ENCODE results near the gene ZNF414. TPM values are rescaled to one million over a fixed set of nuclear protein-coding genes. Genes with fewer than 3 reads are reported as not detected.
A peak's percentile ranks its signal among the peaks of the same experiment; 100 is the strongest.

Gene ZNF414
- total RNA-seq, 2 experiments from 2014 or later = 36.3 to 38.0 TPM

DNA sequence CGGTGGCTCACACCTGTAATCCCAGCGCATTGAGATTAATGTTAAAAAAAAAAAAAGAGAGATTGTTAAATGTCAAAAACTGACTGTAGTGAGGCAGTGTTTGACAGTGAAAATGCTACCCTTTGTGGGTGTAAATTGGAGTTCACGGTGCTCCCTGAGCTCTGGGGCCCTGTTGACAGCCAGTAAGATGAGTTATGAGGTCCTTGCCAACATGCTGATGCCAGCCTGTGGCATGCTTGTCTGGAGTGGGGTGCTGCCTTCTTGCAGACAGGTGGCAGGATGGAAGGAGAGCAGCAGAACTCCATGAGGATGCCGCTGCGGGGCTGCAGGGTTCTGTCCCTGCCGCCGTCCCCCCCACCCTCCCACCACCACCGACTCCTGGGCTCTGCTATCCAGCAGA is 37.4 kb downstream of the ZNF414 start:
- Histone ChIP-seq H3K27ac (ENCODE audit: low read depth in 1 of 2, low read length in 2 of 2) (no peak overlapping the region), H3K4me3 (ENCODE audit: low read length) (no peak overlapping the region), H3K9me3 (ENCODE audit: control insufficient read depth in 1 of 2, insufficient read depth in 1 of 2, low read length in 2 of 2) (no peaks in the 10 kb centered on the region), H3K27me3 (ENCODE audit: control insufficient read depth in 1 of 2, insufficient read depth in 2 of 2, low read length in 2 of 2) (no peaks in the 10 kb centered on the region), H3K4me1 (ENCODE audit: insufficient read depth, low read length) (peaks cover 36% of the 10 kb centered on the region), H3K36me3 (ENCODE audit: insufficient read depth, low read length) (peaks cover 85% of the 10 kb centered on the region)
- ATAC-seq (ENCODE audit: poor library complexity) (no peak), DNase-seq (no peak)
- Mint-ChIP-seq H3K9me3 (no peaks in the 10 kb centered on the region), H3K27me3 (no peaks in the 10 kb centered on the region), H3K36me3 (ENCODE audit: low read depth) (peaks cover 88% of the 10 kb centered on the region), H3K4me3 (no peak overlapping the region), H3K27ac (peak overlapping the region; percentile 29), H3K4me1 (ENCODE audit: low read depth) (peaks cover 75% of the 10 kb centered on the region)
- intact Hi-C loops (cut with DNase I, micrococcal nuclease) = no loop called here
- CTCF ChIA-PET = interaction anchor here (1.4 to 1.5 kb wide), 2 partner anchors 10 to 123 kb away, joined by 3 read pairs; no protein-coding TSS in a partner anchor
- TF ChIP-seq, protein P1, sequence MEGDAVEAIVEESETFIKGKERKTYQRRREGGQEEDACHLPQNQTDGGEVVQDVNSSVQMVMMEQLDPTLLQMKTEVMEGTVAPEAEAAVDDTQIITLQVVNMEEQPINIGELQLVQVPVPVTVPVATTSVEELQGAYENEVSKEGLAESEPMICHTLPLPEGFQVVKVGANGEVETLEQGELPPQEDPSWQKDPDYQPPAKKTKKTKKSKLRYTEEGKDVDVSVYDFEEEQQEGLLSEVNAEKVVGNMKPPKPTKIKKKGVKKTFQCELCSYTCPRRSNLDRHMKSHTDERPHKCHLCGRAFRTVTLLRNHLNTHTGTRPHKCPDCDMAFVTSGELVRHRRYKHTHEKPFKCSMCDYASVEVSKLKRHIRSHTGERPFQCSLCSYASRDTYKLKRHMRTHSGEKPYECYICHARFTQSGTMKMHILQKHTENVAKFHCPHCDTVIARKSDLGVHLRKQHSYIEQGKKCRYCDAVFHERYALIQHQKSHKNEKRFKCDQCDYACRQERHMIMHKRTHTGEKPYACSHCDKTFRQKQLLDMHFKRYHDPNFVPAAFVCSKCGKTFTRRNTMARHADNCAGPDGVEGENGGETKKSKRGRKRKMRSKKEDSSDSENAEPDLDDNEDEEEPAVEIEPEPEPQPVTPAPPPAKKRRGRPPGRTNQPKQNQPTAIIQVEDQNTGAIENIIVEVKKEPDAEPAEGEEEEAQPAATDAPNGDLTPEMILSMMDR (IDR thresholded peaks at IDR 0.05) = no peak
- POLR2A ChIA-PET = interaction anchor here (1.2 kb wide), 1 partner anchor 18 kb away, joined by 3 read pairs; no protein-coding TSS in a partner anchor

DNA sequence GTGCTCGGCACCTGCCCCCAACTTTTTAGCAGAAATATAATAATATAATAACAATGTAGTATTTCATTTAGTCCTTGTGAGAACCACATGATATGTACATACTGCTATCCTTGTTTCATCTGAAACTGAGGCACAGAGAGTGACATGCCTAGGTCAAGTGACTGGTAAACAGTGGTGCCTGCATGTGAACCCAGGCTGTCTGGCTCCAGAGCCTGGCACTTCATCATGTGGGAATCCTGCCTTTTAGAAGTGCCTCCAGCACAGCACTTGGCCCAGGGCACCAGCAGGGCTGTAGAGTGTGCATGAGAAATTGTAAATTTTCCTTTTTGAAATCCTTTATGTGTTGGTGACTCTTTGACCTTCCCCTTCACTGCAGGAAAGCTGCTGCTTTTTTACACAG is 39.0 kb downstream of the ZNF414 start:
- H3K27me3 ChIP-seq (ENCODE audit: control insufficient read depth in 1 of 2, insufficient read depth in 2 of 2, low read length in 2 of 2) = no peaks in the 10 kb centered on the region
- no peak overlapping the region for H3K4me3 Mint-ChIP-seq
- peaks cover 71% of the 10 kb centered on the region for H3K4me1 Mint-ChIP-seq (ENCODE audit: low read depth)
- H3K9me3 Mint-ChIP-seq = no peaks in the 10 kb centered on the region
- ChIA-PET POLR2A (interaction anchor here (0.7 kb wide), 1 partner anchor 30 kb away, joined by 5 read pairs; the partner anchor contains the start of gene HNRNPM), CTCF (interaction anchor here (0.7 to 1.4 kb wide), 2 partner anchors 26 to 121 kb away, joined by 3 read pairs; no protein-coding TSS in a partner anchor)
- intact Hi-C loops (cut with DNase I, micrococcal nuclease) = no loop called here
- no peak overlapping the region for H3K4me3 ChIP-seq (ENCODE audit: low read length)
- H3K36me3 ChIP-seq (ENCODE audit: insufficient read depth, low read length) = peaks cover 86% of the 10 kb centered on the region
- no peak overlapping the region for H3K27ac Mint-ChIP-seq
- H3K27me3 Mint-ChIP-seq = no peaks in the 10 kb centered on the region
- peaks cover 93% of the 10 kb centered on the region for H3K36me3 Mint-ChIP-seq (ENCODE audit: low read depth)
- ATAC-seq (ENCODE audit: poor library complexity) (no peak), DNase-seq (no peak)
- H3K9me3 ChIP-seq (ENCODE audit: control insufficient read depth in 1 of 2, insufficient read depth in 1 of 2, low read length in 2 of 2) = no peaks in the 10 kb centered on the region
- H3K4me1 ChIP-seq (ENCODE audit: insufficient read depth, low read length) = peaks cover 23% of the 10 kb centered on the region
- H3K27ac ChIP-seq (ENCODE audit: low read depth in 1 of 2, low read length in 2 of 2) = no peak overlapping the region
- TF ChIP-seq, protein P1 (IDR thresholded peaks at IDR 0.05) = no peak

DNA sequence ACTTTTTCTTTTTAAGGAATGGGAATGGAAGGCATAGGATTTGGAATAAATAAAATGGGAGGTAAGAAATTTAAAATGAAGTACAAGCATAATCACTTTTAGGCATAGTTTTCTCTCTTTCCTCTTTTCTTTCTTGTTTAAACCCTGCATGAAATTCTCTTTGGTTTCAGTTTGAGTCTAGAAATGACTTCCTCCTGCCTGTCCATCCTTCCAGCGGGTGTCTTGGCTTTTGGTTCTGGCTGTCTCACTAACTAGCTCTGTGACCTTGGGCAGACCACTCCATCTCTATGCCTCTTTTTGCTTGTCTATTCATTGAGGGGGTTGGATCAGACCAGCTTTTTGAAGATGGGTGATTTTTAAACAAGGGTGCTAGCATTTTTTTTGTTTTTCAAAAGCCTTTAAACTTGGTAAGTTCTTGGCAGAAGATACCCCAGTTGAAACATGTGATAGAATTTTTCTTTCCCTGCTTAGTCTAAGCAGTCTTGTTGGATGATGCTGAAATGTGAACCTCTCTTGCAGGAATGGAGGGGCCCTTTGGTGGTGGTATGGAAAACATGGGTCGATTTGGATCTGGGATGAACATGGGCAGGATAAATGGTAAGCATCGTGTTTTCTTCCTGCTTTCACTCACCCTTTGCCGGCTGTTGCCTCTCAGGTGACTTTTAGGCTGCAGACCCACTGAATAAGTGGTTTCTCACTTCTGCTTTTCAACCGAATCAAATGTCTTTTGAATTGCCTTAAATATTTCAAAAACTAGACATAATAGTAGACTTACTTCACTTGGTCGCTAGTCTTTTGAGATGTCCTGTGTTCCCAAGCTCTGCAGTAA is 40.1 kb downstream of the ZNF414 start:
- ATAC-seq (ENCODE audit: poor library complexity) (no peak), DNase-seq (no peak)
- Mint-ChIP-seq H3K27me3 (no peaks in the 10 kb centered on the region), H3K27ac (peak overlapping the region; percentile 34), H3K4me1 (ENCODE audit: low read depth) (peaks cover 72% of the 10 kb centered on the region), H3K4me3 (peak overlapping the region; percentile 38), H3K9me3 (no peaks in the 10 kb centered on the region), H3K36me3 (ENCODE audit: low read depth) (peaks cover 98% of the 10 kb centered on the region)
- intact Hi-C loops (cut with DNase I, micrococcal nuclease) = no loop called here
- H3K4me3 ChIP-seq (ENCODE audit: low read length) = no peak overlapping the region
- H3K9me3 ChIP-seq (ENCODE audit: control insufficient read depth in 1 of 2, insufficient read depth in 1 of 2, low read length in 2 of 2) = no peaks in the 10 kb centered on the region
- no peaks in the 10 kb centered on the region for H3K27me3 ChIP-seq (ENCODE audit: control insufficient read depth in 1 of 2, insufficient read depth in 2 of 2, low read length in 2 of 2)
- POLR2A ChIA-PET = interaction anchor here (0.6 to 0.9 kb wide), 3 partner anchors 13 to 116 kb away, joined by 3 to 4 read pairs (median 3); no protein-coding TSS in a partner anchor
- H3K36me3 ChIP-seq (ENCODE audit: insufficient read depth, low read length) = peaks cover 92% of the 10 kb centered on the region
- peaks cover 16% of the 10 kb centered on the region for H3K4me1 ChIP-seq (ENCODE audit: insufficient read depth, low read length)
- CTCF ChIA-PET = interaction anchor here (1.6 kb wide), 1 partner anchor 32 kb away, joined by 3 read pairs; no protein-coding TSS in a partner anchor
- H3K27ac ChIP-seq (ENCODE audit: low read depth in 1 of 2, low read length in 2 of 2) = peak overlapping the region in 1 of 2 donors; percentile 29
- TF ChIP-seq, protein P1 (IDR thresholded peaks at IDR 0.05) = no peak
